SU-DHL-6 (cell line): ENCODE data around the gene UXS1.

ENCODE experiments used
- CTCF ChIP-seq: fragments of 200-600 bp; sonication (generic); IDR thresholded peaks from one replicate; pipeline ENCODE4 v1.5.1; 2017; ENCODE audit warnings: antibody characterized with exemption, mild to moderate bottlenecking, low read length, moderate library complexity; ENCODE audit not compliant: insufficient read depth, poor library complexity, severe bottlenecking
- EZH2phosphoT487 ChIP-seq: fragments of 200-600 bp; sonication (generic), shearing (Covaris generic); conservative IDR thresholded peaks from 2 replicates; pipeline ENCODE4 v1.6.1; 2018; ENCODE audit warnings: mild to moderate bottlenecking, antibody characterized with exemption, low read length, moderate library complexity, mixed read lengths

GRCh38 chr2:106113361-106113966 lies 80.6 kb downstream of the UXS1 start:
- TF ChIP-seq CTCF (no peak), EZH2phosphoT487 (no peak)
